ENCODE results near the gene PKDREJ. TPM values are rescaled to one million over a fixed set of nuclear protein-coding genes. Genes with fewer than 3 reads are reported as not detected.

Gene PKDREJ
- total and polyA plus RNA-seq, 2 experiments from 2014 or later: 0.03 to 0.04 TPM

DNA sequence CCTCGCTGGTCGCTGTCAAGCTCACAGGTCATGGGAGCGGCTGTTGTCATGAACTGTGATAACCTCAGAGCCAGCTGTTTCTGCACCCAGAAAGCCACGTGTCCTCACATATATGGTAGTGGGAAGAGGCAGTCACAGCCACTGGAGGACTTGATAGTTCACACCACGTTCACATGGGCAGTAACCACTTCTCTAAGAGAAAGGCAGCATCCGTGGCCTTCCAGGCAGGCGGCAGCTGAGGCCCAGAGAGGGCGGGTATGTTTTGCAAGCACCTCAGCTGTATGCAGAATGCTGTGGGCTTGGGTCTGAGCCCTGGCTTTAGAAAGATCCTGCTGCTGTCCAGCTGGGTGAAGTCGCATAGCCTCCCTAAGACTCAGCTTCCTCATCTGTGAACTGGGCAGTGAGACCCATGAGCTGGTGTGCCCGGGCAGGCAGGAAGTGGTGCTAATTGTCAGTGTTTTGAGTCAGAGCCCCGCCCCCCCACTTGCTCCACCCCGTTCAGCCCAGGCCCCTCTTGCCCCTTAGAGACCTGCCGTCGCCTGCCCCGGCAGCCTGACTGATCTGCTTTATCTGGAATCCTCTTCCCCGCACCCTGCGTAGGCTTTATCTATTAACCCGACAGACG lies 18.0 kb upstream of the PKDREJ start:
- Histone ChIP-seq H3K27me3 (no peaks in the 10 kb centered on the region), H3K9me3 (ENCODE audit: low read depth) (no peaks in the 10 kb centered on the region), H3K4me3 (no peak overlapping the region), H3K4me1 (ENCODE audit: low read depth) (no peaks in the 10 kb centered on the region), H3K36me3 (peaks cover 25% of the 10 kb centered on the region), H3K27ac (no peak overlapping the region)
- DNase-seq (ENCODE audit: low read depth in 1 of 2, low spot score in 1 of 2): no peak
- TF ChIP-seq, protein P1, sequence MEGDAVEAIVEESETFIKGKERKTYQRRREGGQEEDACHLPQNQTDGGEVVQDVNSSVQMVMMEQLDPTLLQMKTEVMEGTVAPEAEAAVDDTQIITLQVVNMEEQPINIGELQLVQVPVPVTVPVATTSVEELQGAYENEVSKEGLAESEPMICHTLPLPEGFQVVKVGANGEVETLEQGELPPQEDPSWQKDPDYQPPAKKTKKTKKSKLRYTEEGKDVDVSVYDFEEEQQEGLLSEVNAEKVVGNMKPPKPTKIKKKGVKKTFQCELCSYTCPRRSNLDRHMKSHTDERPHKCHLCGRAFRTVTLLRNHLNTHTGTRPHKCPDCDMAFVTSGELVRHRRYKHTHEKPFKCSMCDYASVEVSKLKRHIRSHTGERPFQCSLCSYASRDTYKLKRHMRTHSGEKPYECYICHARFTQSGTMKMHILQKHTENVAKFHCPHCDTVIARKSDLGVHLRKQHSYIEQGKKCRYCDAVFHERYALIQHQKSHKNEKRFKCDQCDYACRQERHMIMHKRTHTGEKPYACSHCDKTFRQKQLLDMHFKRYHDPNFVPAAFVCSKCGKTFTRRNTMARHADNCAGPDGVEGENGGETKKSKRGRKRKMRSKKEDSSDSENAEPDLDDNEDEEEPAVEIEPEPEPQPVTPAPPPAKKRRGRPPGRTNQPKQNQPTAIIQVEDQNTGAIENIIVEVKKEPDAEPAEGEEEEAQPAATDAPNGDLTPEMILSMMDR (IDR thresholded peaks at IDR 0.05; ENCODE audit: low read depth, low read length): no peak

DNA sequence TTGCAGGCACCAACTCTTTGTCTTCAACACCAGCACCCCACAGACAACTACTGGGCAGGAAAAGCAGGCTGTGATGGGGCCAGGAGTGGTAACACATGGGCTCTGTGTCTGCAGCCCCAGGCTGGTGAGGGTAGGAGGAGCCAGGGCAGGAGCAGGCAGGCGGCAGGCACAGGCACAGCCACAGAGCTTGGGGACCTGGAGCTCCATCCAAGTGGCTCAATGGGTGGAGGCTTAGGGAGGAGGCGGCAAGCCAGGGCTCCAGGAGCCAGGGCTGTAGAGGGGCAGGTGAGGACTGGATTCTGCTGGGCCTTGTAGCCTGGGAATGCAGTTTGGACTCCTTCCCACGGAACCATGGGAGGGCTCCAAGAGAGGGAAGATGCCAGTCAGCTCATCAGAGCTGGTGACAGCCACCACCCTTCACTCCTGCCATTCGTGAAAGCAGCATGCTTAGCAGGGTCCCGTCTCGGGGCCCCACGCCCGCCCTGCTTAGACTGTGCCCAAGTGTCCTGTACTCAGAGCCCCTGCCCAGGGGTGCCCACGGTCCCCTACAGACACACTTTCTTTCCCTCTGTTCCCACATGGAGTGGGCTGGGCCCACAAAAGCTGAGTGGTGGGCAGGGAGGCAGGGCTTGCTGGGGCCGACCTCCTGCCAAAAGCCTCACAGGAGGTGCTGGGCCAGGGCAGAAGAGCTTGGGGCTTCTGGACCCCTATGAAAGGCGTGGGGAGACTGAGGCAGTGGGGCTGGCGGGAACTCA lies 17.1 kb upstream of the PKDREJ start:
- H3K36me3 ChIP-seq: peaks cover 31% of the 10 kb centered on the region
- no peak for DNase-seq (ENCODE audit: low read depth in 1 of 2, low spot score in 1 of 2)
- H3K9me3 ChIP-seq (ENCODE audit: low read depth): no peaks in the 10 kb centered on the region
- no peak overlapping the region for H3K27ac ChIP-seq
- TF ChIP-seq, protein P1 (IDR thresholded peaks at IDR 0.05; ENCODE audit: low read depth, low read length): no peak
- H3K4me3 ChIP-seq: no peak overlapping the region
- H3K27me3 ChIP-seq: no peaks in the 10 kb centered on the region
- H3K4me1 ChIP-seq (ENCODE audit: low read depth): no peaks in the 10 kb centered on the region

DNA sequence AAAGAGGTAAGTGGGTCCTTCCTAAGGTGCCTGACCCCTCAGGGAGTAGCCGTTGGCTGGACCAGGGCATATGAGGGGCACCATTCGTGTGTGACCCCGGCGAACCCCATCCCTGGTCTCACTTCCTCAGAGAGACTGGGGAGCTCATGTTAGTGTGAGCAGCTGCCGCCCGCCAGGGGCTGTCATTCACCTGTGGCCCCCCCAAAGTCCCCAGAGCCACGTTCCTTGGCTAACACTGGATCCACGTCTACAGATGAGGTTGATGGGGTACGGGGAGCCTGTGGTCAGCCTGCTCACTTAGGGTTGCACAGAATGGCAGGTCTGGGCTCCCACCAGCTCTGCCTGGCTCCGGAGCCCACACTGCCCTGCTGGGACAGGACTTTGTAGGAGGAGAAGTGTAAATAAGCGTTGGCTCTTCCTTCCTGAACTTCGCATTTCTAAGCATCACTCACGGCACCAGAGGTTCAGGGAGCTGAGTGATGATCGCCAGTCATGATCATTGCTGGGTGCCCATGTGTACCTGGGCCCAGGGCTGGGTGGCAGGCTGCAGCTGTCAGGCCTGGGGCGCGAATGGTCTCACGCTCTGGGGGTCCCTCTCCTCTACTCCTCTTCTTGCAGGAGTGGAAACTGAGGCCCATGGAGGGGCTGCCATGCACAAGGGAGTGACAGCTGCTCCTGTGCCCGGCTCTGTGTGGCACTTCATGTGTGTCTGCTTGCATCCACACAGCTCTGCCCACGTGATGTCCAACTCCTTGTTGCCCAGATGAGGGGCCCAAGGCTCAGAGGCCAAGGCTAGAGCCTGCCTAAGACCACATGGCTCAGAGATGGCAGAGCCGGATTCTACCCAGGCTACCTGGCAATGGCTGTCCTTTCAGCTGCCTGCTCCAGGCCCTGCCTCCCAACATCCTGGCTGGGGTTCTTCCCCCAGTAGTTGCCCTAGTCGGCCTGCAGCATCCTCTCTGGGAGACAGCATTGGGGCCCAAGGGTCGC lies 15.8 kb upstream of the PKDREJ start:
- Histone ChIP-seq H3K4me3 (no peak overlapping the region), H3K9me3 (ENCODE audit: low read depth) (no peaks in the 10 kb centered on the region), H3K27me3 (no peaks in the 10 kb centered on the region), H3K4me1 (ENCODE audit: low read depth) (no peaks in the 10 kb centered on the region), H3K36me3 (peaks cover 27% of the 10 kb centered on the region), H3K27ac (no peak overlapping the region)
- DNase-seq (ENCODE audit: low read depth in 1 of 2, low spot score in 1 of 2): no peak
- TF ChIP-seq, protein P1 (IDR thresholded peaks at IDR 0.05; ENCODE audit: low read depth, low read length): no peak

DNA sequence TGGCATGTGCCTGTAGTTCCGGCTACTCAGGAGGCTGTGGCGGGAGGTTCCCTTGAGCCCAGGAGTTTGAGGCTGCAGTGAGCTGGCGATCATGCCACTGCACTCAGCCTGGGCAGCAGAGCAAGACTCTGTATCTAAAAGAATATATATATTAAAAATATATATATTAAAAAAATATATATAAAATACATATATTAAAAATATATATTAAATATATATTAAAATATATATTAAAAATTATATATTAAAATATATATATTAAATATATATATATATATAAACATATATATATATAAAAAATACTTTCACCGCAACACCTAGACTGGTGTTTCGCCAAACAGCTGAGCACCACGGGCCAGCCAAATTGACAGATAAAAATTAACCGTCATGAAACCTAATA lies 13.4 kb upstream of the PKDREJ start:
- Histone ChIP-seq H3K36me3 (peaks cover 29% of the 10 kb centered on the region), H3K4me3 (no peak overlapping the region)
- TF ChIP-seq, protein P1 (IDR thresholded peaks at IDR 0.05; ENCODE audit: low read depth, low read length): no peak

DNA sequence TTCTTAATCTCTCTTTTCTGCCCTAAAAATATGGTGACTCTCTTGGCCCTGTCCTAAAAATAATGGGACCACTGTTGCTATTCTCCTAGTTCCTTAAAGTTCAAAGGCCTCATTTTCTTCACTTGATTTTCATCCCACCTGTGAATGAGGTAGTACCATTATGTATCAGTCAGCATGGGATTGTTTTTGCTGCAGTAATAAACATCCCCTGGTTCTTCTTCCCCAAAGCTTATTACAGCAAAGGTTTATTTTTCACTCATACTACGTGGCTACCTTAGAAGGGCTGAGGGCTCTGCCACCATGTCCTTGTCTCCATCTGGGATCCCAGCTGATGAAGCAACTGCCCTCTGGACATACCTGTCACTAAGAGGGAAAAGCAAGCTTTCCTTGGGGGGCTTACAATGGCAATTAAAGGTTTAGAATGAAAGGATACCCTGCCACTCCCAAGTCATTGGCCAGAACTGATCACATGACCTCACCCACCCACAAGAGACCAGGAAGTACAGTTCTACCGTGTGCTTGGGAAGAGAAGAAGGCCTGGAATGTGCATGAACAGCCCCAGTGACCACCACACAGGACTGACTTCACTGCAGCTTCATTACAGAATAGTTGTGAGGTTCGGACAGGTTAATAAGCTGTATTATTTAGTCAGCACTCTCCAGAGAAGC lies 12.4 kb upstream of the PKDREJ start:
- Histone ChIP-seq H3K36me3 (peaks cover 29% of the 10 kb centered on the region), H3K27ac (no peak overlapping the region), H3K27me3 (no peaks in the 10 kb centered on the region), H3K9me3 (ENCODE audit: low read depth) (no peaks in the 10 kb centered on the region), H3K4me3 (no peak overlapping the region), H3K4me1 (ENCODE audit: low read depth) (no peaks in the 10 kb centered on the region)
- no peak for DNase-seq (ENCODE audit: low read depth in 1 of 2, low spot score in 1 of 2)
- TF ChIP-seq, protein P1 (IDR thresholded peaks at IDR 0.05; ENCODE audit: low read depth, low read length): no peak

More for the DNA sequence above, 13.4 kb upstream of the PKDREJ start:
- Histone ChIP-seq H3K9me3 (ENCODE audit: low read depth) (no peaks in the 10 kb centered on the region), H3K27me3 (no peaks in the 10 kb centered on the region), H3K27ac (no peak overlapping the region), H3K4me1 (ENCODE audit: low read depth) (no peaks in the 10 kb centered on the region)
- DNase-seq (ENCODE audit: low read depth in 1 of 2, low spot score in 1 of 2): no peak
